ENCODE results near the gene XYLB.
"Not testable (repeated sequence)": the region's sequence is repeated elsewhere in the genome, so short reads cannot be mapped to it uniquely, and the experiment has no call there.

The XYLB gene

GRCh38 chr3:38346587-38347410 is at the start of gene XYLB:
TSS of gene XYLB (plus strand) at chr3:38346785. CDS start at chr3:38346869, 84 bp downstream.
- no peaks in the 10 kb centered on the region for H3K27me3 ChIP-seq (ENCODE audit: insufficient read depth, low read depth, severe bottlenecking)
- peaks cover 13% of the 10 kb centered on the region for H3K36me3 ChIP-seq
- H3K9me3 ChIP-seq (ENCODE audit: severe bottlenecking) = no peaks in the 10 kb centered on the region
- H3K4me3 ChIP-seq (ENCODE audit: low read depth, low read length) = peak within 1 kb of the TSS; percentile 79
- H3K27ac ChIP-seq = peak within 1 kb of the TSS; percentile 53
- TF ChIP-seq, protein P1, sequence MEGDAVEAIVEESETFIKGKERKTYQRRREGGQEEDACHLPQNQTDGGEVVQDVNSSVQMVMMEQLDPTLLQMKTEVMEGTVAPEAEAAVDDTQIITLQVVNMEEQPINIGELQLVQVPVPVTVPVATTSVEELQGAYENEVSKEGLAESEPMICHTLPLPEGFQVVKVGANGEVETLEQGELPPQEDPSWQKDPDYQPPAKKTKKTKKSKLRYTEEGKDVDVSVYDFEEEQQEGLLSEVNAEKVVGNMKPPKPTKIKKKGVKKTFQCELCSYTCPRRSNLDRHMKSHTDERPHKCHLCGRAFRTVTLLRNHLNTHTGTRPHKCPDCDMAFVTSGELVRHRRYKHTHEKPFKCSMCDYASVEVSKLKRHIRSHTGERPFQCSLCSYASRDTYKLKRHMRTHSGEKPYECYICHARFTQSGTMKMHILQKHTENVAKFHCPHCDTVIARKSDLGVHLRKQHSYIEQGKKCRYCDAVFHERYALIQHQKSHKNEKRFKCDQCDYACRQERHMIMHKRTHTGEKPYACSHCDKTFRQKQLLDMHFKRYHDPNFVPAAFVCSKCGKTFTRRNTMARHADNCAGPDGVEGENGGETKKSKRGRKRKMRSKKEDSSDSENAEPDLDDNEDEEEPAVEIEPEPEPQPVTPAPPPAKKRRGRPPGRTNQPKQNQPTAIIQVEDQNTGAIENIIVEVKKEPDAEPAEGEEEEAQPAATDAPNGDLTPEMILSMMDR (IDR thresholded peaks at IDR 0.05; ENCODE audit: low read depth, low read length) = peak; percentile 96
- peak; percentile 86 for DNase-seq

GRCh38 chr3:38297053-38297452 is 49.5 kb upstream of the XYLB start:
- H3K27ac ChIP-seq; H3K27me3 ChIP-seq (ENCODE audit: insufficient read depth, low read depth, severe bottlenecking); DNase-seq; H3K4me3 ChIP-seq (ENCODE audit: low read depth, low read length); H3K36me3 ChIP-seq; H3K9me3 ChIP-seq (ENCODE audit: severe bottlenecking): not testable (repeated sequence)

GRCh38 chr3:38297537-38297936 is 49.0 kb upstream of the XYLB start:
- no peak overlapping the region for H3K4me3 ChIP-seq (ENCODE audit: low read depth, low read length)
- no peak overlapping the region for H3K27ac ChIP-seq
- no peak for DNase-seq
- H3K36me3 ChIP-seq = no peaks in the 10 kb centered on the region
- no peaks in the 10 kb centered on the region for H3K9me3 ChIP-seq (ENCODE audit: severe bottlenecking)
- H3K27me3 ChIP-seq (ENCODE audit: insufficient read depth, low read depth, severe bottlenecking) = no peaks in the 10 kb centered on the region
- TF ChIP-seq, protein P1 (IDR thresholded peaks at IDR 0.05; ENCODE audit: low read depth, low read length) = no peak

DNA sequence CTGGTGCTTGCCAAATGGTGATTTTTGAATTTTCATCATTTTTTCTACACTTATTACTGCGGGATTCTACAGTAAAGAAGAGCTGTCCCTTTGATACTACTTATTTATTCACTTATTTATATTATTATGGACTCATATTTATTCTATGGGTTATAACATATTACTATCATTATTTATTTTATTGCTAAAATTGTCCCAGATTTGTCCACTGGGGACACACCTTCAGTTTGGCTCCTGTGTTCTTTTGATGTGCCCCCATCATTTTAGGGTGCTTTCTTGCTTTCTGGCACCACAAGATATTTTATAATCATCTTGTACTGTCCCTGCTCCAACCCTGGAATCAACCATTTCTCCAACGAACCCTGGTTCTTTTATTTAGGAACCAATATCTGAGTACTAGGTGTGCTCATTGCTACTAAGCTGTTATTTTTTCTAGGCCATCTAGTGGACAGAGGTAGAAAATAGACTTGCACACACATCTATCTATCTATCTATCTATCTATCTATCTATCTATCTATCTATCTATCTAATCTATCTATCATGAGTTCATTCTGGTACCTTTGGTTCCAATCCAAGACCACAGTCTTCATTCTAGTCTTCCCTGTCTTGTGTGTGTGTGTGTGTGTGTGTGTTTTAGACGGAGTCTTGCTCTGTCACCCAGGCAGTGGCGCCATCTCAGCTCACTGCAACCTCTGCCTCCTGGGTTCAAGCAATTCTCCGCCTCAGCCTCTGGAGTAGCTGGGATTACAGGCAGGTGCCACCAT is 48.5 kb upstream of the XYLB start:
- no peak for DNase-seq
- TF ChIP-seq, protein P1 (IDR thresholded peaks at IDR 0.05; ENCODE audit: low read depth, low read length) = 0 out of 2 replicates have a peak, but pooled peaks have one; percentile 31

DNA sequence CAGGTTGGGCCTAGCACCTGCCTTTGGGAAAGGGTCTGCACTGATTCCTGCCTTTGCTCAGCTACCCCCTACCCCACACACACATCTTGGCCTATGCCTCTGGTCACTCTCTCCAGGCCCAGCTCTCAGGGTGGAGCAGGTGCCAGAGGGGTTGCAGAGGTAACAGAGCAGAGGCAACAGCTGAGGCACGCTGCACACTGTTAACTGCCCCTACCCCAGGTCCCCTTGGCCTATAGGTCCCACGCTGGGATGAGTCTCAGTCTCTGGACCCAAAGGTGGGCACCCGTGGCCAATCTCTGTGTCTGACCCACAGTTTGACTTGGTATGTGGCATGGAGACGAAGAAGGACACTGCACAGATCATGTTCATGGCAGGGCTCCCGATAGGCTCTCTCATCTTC is 39.6 kb upstream of the XYLB start:
- no peak overlapping the region for H3K4me3 ChIP-seq (ENCODE audit: low read depth, low read length)
- no peak for DNase-seq

More for the DNA sequence above, 48.5 kb upstream of the XYLB start:
- Histone ChIP-seq H3K4me3 (ENCODE audit: low read depth, low read length) (no peak overlapping the region), H3K36me3 (no peaks in the 10 kb centered on the region), H3K9me3 (ENCODE audit: severe bottlenecking) (no peaks in the 10 kb centered on the region), H3K27me3 (ENCODE audit: insufficient read depth, low read depth, severe bottlenecking) (no peaks in the 10 kb centered on the region), H3K27ac (no peak overlapping the region)

DNA sequence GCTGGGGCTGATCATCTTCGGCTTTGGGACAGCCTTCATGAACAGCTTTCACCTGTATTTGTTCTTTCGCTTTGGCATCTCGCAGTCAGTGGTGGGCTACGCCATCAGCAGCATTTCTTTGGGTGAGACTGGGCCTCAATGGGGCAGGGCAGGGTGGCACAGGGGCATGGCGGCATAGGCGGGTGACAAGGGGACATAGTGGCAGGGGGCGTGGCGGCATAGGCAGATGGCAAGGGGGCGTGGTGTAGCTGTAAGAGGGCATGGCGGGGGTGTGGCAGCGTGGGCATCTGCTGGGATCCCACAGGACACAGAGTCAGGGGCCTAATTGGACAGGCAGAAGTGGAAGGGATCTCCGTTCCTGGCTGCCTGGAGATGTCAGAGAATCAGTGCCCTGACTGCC is 39.0 kb upstream of the XYLB start:
- H3K4me3 ChIP-seq (ENCODE audit: low read depth, low read length) = no peak overlapping the region
- DNase-seq = no peak
- TF ChIP-seq, protein P1 (IDR thresholded peaks at IDR 0.05; ENCODE audit: low read depth, low read length) = no peak
- no peaks in the 10 kb centered on the region for H3K36me3 ChIP-seq
- no peaks in the 10 kb centered on the region for H3K27me3 ChIP-seq (ENCODE audit: insufficient read depth, low read depth, severe bottlenecking)
- H3K27ac ChIP-seq = no peak overlapping the region
- H3K9me3 ChIP-seq (ENCODE audit: severe bottlenecking) = no peaks in the 10 kb centered on the region

More for the DNA sequence above, 39.6 kb upstream of the XYLB start:
- Histone ChIP-seq H3K36me3 (no peaks in the 10 kb centered on the region), H3K27ac (no peak overlapping the region), H3K27me3 (ENCODE audit: insufficient read depth, low read depth, severe bottlenecking) (no peaks in the 10 kb centered on the region), H3K9me3 (ENCODE audit: severe bottlenecking) (no peaks in the 10 kb centered on the region)
- TF ChIP-seq, protein P1 (IDR thresholded peaks at IDR 0.05; ENCODE audit: low read depth, low read length) = no peak
